Natural killer cell (primary cell): ENCODE results near the gene ATP2A1. TPM values are rescaled to one million over a fixed set of nuclear protein-coding genes. Genes with fewer than 3 reads are reported as not detected.

Experiments
- ATAC-seq, 3 donors: fragments of 150-1000 bp in 2 of 3; fragments of 200-7000 bp in 1 of 3; cut with Tn5 transposase; 1 replicate in 1 of 3; 2 replicates in 2 of 3; pipeline ENCODE4 v1.10.0; 2021; ENCODE audit warnings: mild to moderate bottlenecking in 2 of 3, moderate library complexity in 2 of 3
- DNase-seq, 2 donors: peaks; one replicate each; pipeline versions ENCODE4 v3.0.0 to v3.0.0-alpha.2; 2013 to 2021; ENCODE audit warnings: mixed read lengths in 1 of 2
- H3K27ac ChIP-seq: one replicate; pipeline ENCODE4 v1.5.1; 2013; ENCODE audit warnings: mild to moderate bottlenecking, low read length
- H3K27me3 ChIP-seq: one replicate; pipeline ENCODE4 v1.6.1; 2013; ENCODE audit warnings: low read length; ENCODE audit not compliant: control insufficient read depth, insufficient read depth
- H3K36me3 ChIP-seq: one replicate; pipeline ENCODE4 v1.6.1; 2013; ENCODE audit warnings: low read length; ENCODE audit not compliant: control insufficient read depth, insufficient read depth
- H3K4me1 ChIP-seq: one replicate; pipeline ENCODE4 v1.6.1; 2013; ENCODE audit warnings: low read length; ENCODE audit not compliant: control insufficient read depth, insufficient read depth
- H3K4me3 ChIP-seq: one replicate; pipeline ENCODE4 v1.5.1; 2013; ENCODE audit warnings: low read length
- H3K9me3 ChIP-seq: one replicate; pipeline ENCODE4 v1.6.1; 2013; ENCODE audit warnings: low read length; ENCODE audit not compliant: control insufficient read depth, insufficient read depth
- H3K27ac Mint-ChIP-seq, 2 donors: one replicate each; pipeline ENCODE4 v1.8.0; 2022; ENCODE audit warnings: mild to moderate bottlenecking in 2 of 2, mixed read lengths in 2 of 2, moderate library complexity in 1 of 2
- H3K27me3 Mint-ChIP-seq, 2 donors: one replicate each; pipeline ENCODE4 v1.8.0; 2022; ENCODE audit warnings: low read depth in 2 of 2, mixed read lengths in 2 of 2
- H3K36me3 Mint-ChIP-seq: one replicate; pipeline ENCODE4 v1.8.0; 2022; ENCODE audit warnings: mixed read lengths
- H3K4me1 Mint-ChIP-seq, 2 donors: one replicate each; pipeline ENCODE4 v1.8.0; 2022; ENCODE audit warnings: mixed read lengths in 2 of 2
- H3K4me3 Mint-ChIP-seq: one replicate; pipeline ENCODE4 v1.8.0; 2022; ENCODE audit warnings: mild to moderate bottlenecking, moderate library complexity, mixed read lengths
- H3K9me3 Mint-ChIP-seq, 2 donors: one replicate each; pipeline ENCODE4 v1.8.0; 2022; ENCODE audit warnings: mixed read lengths in 2 of 2
- CTCF ChIP-seq: fragments of 200-600 bp; IDR thresholded peaks from one replicate; pipeline ENCODE4 v1.8.0; 2022; ENCODE audit warnings: antibody characterized with exemption
- WGBS: methylation state at CpG from one replicate; pipeline ENCODE4 v1.1.7; 2013; ENCODE audit warnings: missing lambda C conversion rate; ENCODE audit not compliant: insufficient coverage; 5-methylcytosine and 5-hydroxymethylcytosine counted together
- intact Hi-C: fragments of 100-400 bp; cut with micrococcal nuclease; formaldehyde crosslinking; loops from one replicate; pipeline ENCODE4 v1.14.2; 2022
- total RNA-seq, 4 donors: library from RNA; stranded (reverse); fragments of 120-200 nt in 1 of 4; gene quantifications; one replicate each; pipeline versions ENCODE4 v1.2.3 to v1.2.4, GENCODE V29; 2013 to 2022

ATP2A1 gene
- total RNA-seq, 3 donors from 2014 or later (not counting 1 experiment from before 2014, with no cell fraction given), result 0.75 to 2.5 (median 1.3) TPM

- WGBS, result 86% methylated on average over 1 of the region's 1 CpG
- DNase-seq, result no peak
- Histone ChIP-seq H3K27ac (no peak overlapping the region), H3K36me3 (no peaks in the 10 kb centered on the region), H3K27me3 (no peaks in the 10 kb centered on the region), H3K9me3 (no peaks in the 10 kb centered on the region), H3K4me1 (peaks cover 39% of the 10 kb centered on the region), H3K4me3 (no peak overlapping the region)
- H3K4me3 Mint-ChIP-seq, result no peak overlapping the region
- no peaks in the 10 kb centered on the region for H3K27me3 Mint-ChIP-seq
- ATAC-seq, result no peak
- H3K36me3 Mint-ChIP-seq, result no peaks in the 10 kb centered on the region
- intact Hi-C loops, result loop anchor here (5.0 kb wide), 2 partner anchors 66 to 106 kb away; partner anchors contain the start of genes ATXN2L and SH2B1
- H3K27ac Mint-ChIP-seq, result no peak overlapping the region
- peaks cover 32 to 49% of the 10 kb centered on the region in 2 donors for H3K4me1 Mint-ChIP-seq
- TF ChIP-seq CTCF, result no peak
- H3K9me3 Mint-ChIP-seq, result no peaks in the 10 kb centered on the region
Measured at GRCh38 chr16:28927815-28928214, 49.5 kb downstream of the ATP2A1 start.

- no peaks in the 10 kb centered on the region for H3K36me3 Mint-ChIP-seq
- no peak for ATAC-seq
Measured at GRCh38 chr16:28930203-28930602, 51.9 kb downstream of the ATP2A1 start.

GRCh38 chr16:28930652-28931051, 52.4 kb downstream of the ATP2A1 start:
- H3K27me3 ChIP-seq, result no peaks in the 10 kb centered on the region
- no peak for TF ChIP-seq CTCF
- H3K4me1 ChIP-seq, result peaks cover 30% of the 10 kb centered on the region
- Mint-ChIP-seq H3K4me3 (peak overlapping the region; percentile 73), H3K27ac (peak overlapping the region; percentile 92 to 93), H3K9me3 (no peaks in the 10 kb centered on the region), H3K27me3 (no peaks in the 10 kb centered on the region), H3K36me3 (no peaks in the 10 kb centered on the region), H3K4me1 (peaks cover 22 to 37% of the 10 kb centered on the region in 2 donors)
- no peaks in the 10 kb centered on the region for H3K36me3 ChIP-seq
- no peaks in the 10 kb centered on the region for H3K9me3 ChIP-seq
- ATAC-seq, result peak in 2 of 3 donors; percentile 50 to 59
- H3K4me3 ChIP-seq, result no peak overlapping the region
- peak in 1 of 2 donors; percentile 31 for DNase-seq
- intact Hi-C loops, result no loop called here
- WGBS, result 15% methylated on average over 2 of the region's 3 CpGs
- peak overlapping the region; percentile 68 for H3K27ac ChIP-seq

More at GRCh38 chr16:28930203-28930602, 51.9 kb downstream of the ATP2A1 start:
- peak overlapping the region; percentile 68 for H3K27ac ChIP-seq
- Mint-ChIP-seq H3K27me3 (no peaks in the 10 kb centered on the region), H3K4me3 (no peak overlapping the region), H3K27ac (peak overlapping the region; percentile 92 to 93), H3K9me3 (no peaks in the 10 kb centered on the region), H3K4me1 (peaks cover 21 to 39% of the 10 kb centered on the region in 2 donors)
- 90% methylated on average over 3 of the region's 3 CpGs for WGBS
- TF ChIP-seq CTCF, result no peak
- intact Hi-C loops, result no loop called here
- no peak for DNase-seq
- H3K4me3 ChIP-seq, result no peak overlapping the region
- H3K27me3 ChIP-seq, result no peaks in the 10 kb centered on the region
- no peaks in the 10 kb centered on the region for H3K9me3 ChIP-seq
- H3K36me3 ChIP-seq, result no peaks in the 10 kb centered on the region
- peaks cover 27% of the 10 kb centered on the region for H3K4me1 ChIP-seq

GRCh38 chr16:28931801-28932225, 53.5 kb downstream of the ATP2A1 start, which contains the start of gene CD19:
TSS of gene CD19 (plus strand) at chr16:28931971. CDS start at chr16:28932001, 30 bp downstream.
- DNase-seq, result no peak
- no peaks in the 10 kb centered on the region for H3K36me3 ChIP-seq
- intact Hi-C loops, result no loop called here
- H3K4me3 Mint-ChIP-seq, result peak within 1 kb of the TSS; percentile 73
- no peaks in the 10 kb centered on the region for H3K9me3 ChIP-seq
- no peaks in the 10 kb centered on the region for H3K9me3 Mint-ChIP-seq
- 55% methylated on average over 7 of the region's 10 CpGs for WGBS
- TF ChIP-seq CTCF, result no peak
- peaks cover 26 to 40% of the 10 kb centered on the region in 2 donors for H3K4me1 Mint-ChIP-seq
- H3K36me3 Mint-ChIP-seq, result no peaks in the 10 kb centered on the region
- peaks cover 38% of the 10 kb centered on the region for H3K4me1 ChIP-seq
- H3K27ac ChIP-seq, result peak within 1 kb of the TSS; percentile 68
- no peaks in the 10 kb centered on the region for H3K27me3 ChIP-seq
- H3K27ac Mint-ChIP-seq, result peak within 1 kb of the TSS; percentile 92 to 93
- H3K27me3 Mint-ChIP-seq, result no peaks in the 10 kb centered on the region
- peak within 1 kb of the TSS; percentile 40 for H3K4me3 ChIP-seq
- ATAC-seq, result no peak
